Liver (tissue), 3 donors: ENCODE results near the gene TRUB2.

Source experiments
- FOXA1 ChIP-seq: IDR thresholded peaks from 2 replicates; pipeline ENCODE4 v1.6.1; 2016; ENCODE audit warnings: antibody characterized with exemption
- GABPA ChIP-seq, 2 donors: IDR thresholded peaks in 1 of 2; conservative IDR thresholded peaks in 1 of 2; 2 replicates each; pipeline ENCODE4 v1.6.1; 2016; ENCODE audit warnings: antibody characterized with exemption in 2 of 2, mild to moderate bottlenecking in 1 of 2, moderate library complexity in 1 of 2
- HNF4A ChIP-seq, 2 donors: conservative IDR thresholded peaks; 2 replicates each; pipeline ENCODE4 v1.6.1; 2016; ENCODE audit warnings: antibody characterized with exemption in 2 of 2, mild to moderate bottlenecking in 2 of 2
- JUND ChIP-seq, 2 donors: IDR thresholded peaks; 2 replicates each; pipeline ENCODE4 v1.6.1; 2016; ENCODE audit warnings: antibody characterized with exemption in 2 of 2
- RAD21 ChIP-seq, 2 donors: IDR thresholded peaks; 2 replicates each; pipeline ENCODE4 v1.6.1; 2016; ENCODE audit warnings: antibody characterized with exemption in 2 of 2, mild to moderate bottlenecking in 2 of 2
- SP1 ChIP-seq: IDR thresholded peaks from 2 replicates; pipeline ENCODE4 v1.6.1; 2018; ENCODE audit warnings: antibody characterized with exemption, mild to moderate bottlenecking
- TAF1 ChIP-seq: conservative IDR thresholded peaks from 2 replicates; pipeline ENCODE4 v1.6.1; 2016; ENCODE audit warnings: antibody characterized with exemption, mild to moderate bottlenecking
- YY1 ChIP-seq: IDR thresholded peaks from 2 replicates; pipeline ENCODE4 v1.6.1; 2016; ENCODE audit warnings: antibody characterized with exemption, mild to moderate bottlenecking
- TF ChIP-seq, protein P1 (sequence below): IDR thresholded peaks from 2 replicates; pipeline ENCODE4 v1.6.1; 2016; ENCODE audit warnings: antibody characterized with exemption, mild to moderate bottlenecking
- TF ChIP-seq, protein P2 (sequence below): fragments of 150-350 bp; IDR thresholded peaks from 2 replicates; pipeline ENCODE4 v1.5.1; 2017; ENCODE audit warnings: improper control_type of control experiment, low read depth, low read length; ENCODE audit not compliant: missing input control
- TF ChIP-seq, protein P3 (sequence below): IDR thresholded peaks from 2 replicates; pipeline ENCODE4 v1.6.1; 2016; ENCODE audit warnings: antibody characterized with exemption
- TF ChIP-seq, protein P4 (sequence below): IDR thresholded peaks from 2 replicates; pipeline ENCODE4 v1.6.1; 2016; ENCODE audit warnings: antibody characterized with exemption
- TF ChIP-seq, protein P5 (sequence below): IDR thresholded peaks from 2 replicates; pipeline ENCODE4 v1.6.1; 2016; ENCODE audit warnings: antibody characterized with exemption
- donor health status: healthy.
- donor health status: healthy.

DNA sequence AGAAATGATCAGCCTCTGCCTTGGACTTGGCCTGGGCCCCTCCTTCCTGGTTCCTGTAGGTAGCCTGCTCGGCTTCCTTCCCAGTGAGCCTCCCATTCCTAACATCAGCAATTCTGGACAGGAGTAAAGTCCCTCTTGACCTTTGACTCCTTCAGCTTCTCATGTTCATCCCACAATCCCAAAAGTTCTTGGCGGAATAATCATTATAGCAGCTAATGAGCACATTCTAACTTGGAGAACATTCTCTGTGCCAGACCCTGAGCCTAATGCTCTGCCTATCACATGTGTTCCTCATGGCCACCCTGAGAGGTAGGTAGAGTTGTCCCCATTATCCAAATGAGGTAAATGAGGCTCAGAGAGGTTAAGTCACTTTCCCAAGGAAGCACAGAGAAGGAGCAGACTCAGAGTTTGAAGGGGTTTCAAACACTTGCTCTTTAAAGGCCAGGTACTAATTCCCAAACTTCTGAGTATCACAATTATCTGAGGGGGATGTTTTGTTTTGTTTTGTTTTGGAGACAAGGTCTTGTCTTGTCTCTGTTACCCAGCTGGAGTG is 24.9 kb downstream of the TRUB2 start:
- TF ChIP-seq, protein P1, sequence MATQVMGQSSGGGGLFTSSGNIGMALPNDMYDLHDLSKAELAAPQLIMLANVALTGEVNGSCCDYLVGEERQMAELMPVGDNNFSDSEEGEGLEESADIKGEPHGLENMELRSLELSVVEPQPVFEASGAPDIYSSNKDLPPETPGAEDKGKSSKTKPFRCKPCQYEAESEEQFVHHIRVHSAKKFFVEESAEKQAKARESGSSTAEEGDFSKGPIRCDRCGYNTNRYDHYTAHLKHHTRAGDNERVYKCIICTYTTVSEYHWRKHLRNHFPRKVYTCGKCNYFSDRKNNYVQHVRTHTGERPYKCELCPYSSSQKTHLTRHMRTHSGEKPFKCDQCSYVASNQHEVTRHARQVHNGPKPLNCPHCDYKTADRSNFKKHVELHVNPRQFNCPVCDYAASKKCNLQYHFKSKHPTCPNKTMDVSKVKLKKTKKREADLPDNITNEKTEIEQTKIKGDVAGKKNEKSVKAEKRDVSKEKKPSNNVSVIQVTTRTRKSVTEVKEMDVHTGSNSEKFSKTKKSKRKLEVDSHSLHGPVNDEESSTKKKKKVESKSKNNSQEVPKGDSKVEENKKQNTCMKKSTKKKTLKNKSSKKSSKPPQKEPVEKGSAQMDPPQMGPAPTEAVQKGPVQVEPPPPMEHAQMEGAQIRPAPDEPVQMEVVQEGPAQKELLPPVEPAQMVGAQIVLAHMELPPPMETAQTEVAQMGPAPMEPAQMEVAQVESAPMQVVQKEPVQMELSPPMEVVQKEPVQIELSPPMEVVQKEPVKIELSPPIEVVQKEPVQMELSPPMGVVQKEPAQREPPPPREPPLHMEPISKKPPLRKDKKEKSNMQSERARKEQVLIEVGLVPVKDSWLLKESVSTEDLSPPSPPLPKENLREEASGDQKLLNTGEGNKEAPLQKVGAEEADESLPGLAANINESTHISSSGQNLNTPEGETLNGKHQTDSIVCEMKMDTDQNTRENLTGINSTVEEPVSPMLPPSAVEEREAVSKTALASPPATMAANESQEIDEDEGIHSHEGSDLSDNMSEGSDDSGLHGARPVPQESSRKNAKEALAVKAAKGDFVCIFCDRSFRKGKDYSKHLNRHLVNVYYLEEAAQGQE, result no peak
- peak; percentile 60 to 64 for TF ChIP-seq HNF4A (conservative IDR thresholded peaks at IDR 0.05)
- TF ChIP-seq, protein P2, sequence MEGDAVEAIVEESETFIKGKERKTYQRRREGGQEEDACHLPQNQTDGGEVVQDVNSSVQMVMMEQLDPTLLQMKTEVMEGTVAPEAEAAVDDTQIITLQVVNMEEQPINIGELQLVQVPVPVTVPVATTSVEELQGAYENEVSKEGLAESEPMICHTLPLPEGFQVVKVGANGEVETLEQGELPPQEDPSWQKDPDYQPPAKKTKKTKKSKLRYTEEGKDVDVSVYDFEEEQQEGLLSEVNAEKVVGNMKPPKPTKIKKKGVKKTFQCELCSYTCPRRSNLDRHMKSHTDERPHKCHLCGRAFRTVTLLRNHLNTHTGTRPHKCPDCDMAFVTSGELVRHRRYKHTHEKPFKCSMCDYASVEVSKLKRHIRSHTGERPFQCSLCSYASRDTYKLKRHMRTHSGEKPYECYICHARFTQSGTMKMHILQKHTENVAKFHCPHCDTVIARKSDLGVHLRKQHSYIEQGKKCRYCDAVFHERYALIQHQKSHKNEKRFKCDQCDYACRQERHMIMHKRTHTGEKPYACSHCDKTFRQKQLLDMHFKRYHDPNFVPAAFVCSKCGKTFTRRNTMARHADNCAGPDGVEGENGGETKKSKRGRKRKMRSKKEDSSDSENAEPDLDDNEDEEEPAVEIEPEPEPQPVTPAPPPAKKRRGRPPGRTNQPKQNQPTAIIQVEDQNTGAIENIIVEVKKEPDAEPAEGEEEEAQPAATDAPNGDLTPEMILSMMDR, result no peak
- TF ChIP-seq TAF1, result no peak
- TF ChIP-seq RAD21 (IDR thresholded peaks at IDR 0.05), result no peak
- no peak for TF ChIP-seq YY1
- peak in 1 of 2 donors; percentile 32 for TF ChIP-seq GABPA (IDR thresholded peaks at IDR 0.05 in 1 of 2, conservative IDR thresholded peaks at IDR 0.05 in 1 of 2)
- TF ChIP-seq, protein P3, sequence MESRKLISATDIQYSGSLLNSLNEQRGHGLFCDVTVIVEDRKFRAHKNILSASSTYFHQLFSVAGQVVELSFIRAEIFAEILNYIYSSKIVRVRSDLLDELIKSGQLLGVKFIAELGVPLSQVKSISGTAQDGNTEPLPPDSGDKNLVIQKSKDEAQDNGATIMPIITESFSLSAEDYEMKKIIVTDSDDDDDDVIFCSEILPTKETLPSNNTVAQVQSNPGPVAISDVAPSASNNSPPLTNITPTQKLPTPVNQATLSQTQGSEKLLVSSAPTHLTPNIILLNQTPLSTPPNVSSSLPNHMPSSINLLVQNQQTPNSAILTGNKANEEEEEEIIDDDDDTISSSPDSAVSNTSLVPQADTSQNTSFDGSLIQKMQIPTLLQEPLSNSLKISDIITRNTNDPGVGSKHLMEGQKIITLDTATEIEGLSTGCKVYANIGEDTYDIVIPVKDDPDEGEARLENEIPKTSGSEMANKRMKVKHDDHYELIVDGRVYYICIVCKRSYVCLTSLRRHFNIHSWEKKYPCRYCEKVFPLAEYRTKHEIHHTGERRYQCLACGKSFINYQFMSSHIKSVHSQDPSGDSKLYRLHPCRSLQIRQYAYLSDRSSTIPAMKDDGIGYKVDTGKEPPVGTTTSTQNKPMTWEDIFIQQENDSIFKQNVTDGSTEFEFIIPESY, result no peak
- TF ChIP-seq SP1, result no peak
- TF ChIP-seq, protein P4, sequence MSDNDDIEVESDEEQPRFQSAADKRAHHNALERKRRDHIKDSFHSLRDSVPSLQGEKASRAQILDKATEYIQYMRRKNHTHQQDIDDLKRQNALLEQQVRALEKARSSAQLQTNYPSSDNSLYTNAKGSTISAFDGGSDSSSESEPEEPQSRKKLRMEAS, result no peak
- TF ChIP-seq, protein P5, sequence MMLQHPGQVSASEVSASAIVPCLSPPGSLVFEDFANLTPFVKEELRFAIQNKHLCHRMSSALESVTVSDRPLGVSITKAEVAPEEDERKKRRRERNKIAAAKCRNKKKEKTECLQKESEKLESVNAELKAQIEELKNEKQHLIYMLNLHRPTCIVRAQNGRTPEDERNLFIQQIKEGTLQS, result no peak
- no peak for TF ChIP-seq FOXA1
- no peak for TF ChIP-seq JUND (IDR thresholded peaks at IDR 0.05)
